Measurements from ENCODE around the gene RBPJ.

DNA sequence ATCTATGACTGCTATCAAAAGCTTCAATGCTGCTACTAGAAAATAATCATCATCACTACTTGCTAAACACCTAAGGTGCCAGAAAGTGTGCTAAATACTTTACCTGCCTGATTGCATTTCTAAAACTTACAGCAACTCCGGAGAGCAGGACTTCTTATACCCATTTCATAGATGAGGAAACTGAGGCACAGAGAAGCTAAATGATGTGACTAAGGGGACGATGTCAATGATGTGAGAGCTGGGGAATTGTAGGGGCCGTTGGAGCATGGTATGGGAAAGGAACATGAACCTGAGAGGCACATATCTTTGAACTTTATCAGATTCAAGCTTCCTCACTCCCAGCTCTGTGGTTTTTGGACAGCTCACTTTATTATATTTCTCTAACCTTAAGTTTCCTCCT lies 130.8 kb downstream of the RBPJ start:
- TF ChIP-seq, protein P1, sequence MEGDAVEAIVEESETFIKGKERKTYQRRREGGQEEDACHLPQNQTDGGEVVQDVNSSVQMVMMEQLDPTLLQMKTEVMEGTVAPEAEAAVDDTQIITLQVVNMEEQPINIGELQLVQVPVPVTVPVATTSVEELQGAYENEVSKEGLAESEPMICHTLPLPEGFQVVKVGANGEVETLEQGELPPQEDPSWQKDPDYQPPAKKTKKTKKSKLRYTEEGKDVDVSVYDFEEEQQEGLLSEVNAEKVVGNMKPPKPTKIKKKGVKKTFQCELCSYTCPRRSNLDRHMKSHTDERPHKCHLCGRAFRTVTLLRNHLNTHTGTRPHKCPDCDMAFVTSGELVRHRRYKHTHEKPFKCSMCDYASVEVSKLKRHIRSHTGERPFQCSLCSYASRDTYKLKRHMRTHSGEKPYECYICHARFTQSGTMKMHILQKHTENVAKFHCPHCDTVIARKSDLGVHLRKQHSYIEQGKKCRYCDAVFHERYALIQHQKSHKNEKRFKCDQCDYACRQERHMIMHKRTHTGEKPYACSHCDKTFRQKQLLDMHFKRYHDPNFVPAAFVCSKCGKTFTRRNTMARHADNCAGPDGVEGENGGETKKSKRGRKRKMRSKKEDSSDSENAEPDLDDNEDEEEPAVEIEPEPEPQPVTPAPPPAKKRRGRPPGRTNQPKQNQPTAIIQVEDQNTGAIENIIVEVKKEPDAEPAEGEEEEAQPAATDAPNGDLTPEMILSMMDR (IDR thresholded peaks at IDR 0.05), result no peak
- TF ChIP-seq ZFX (IDR thresholded peaks at IDR 0.05; ENCODE audit: borderline replicate concordance), result no peak
